PC-3 (cell line): Measurements from ENCODE around the gene HIVEP3. TPM values are rescaled to one million over a fixed set of nuclear protein-coding genes. Genes with fewer than 3 reads are reported as not detected.
A peak's percentile ranks its signal among the peaks of the same experiment; 100 is the strongest.

Experiments
- ATAC-seq: fragments of 200-7000 bp; cut with Tn5 transposase; 2 replicates; pipeline ENCODE4 v1.9.1; 2020; ENCODE audit warnings: mild to moderate bottlenecking, moderate library complexity
- BruUV-seq: library from RNA; stranded (reverse); fragments of 400-500 nt; replicated peaks from 2 replicates; lab custom pipeline; 2021; lab: Mats Ljungman, UMichigan
- CTCF ChIA-PET: fragments of 300-600 bp; sonication (Branson Sonifier 250); formaldehyde crosslinking; loops from one replicate; lab custom pipeline; 2022; ENCODE audit warnings: antibody characterized with exemption; lab: Charles Lee
- POLR2A ChIA-PET: fragments of 300-600 bp; sonication (Branson Sonifier 250); formaldehyde crosslinking; loops from one replicate; lab custom pipeline; 2022; ENCODE audit warnings: antibody characterized with exemption; ENCODE audit not compliant: unreplicated experiment; lab: Charles Lee
- DNase-seq: peaks from one replicate; pipeline ENCODE4 v3.0.0-alpha.2; 2015
- H2AFZ ChIP-seq: fragments of 300-600 bp; sonication (generic); 2 replicates; pipeline ENCODE4 v1.6.0; 2016; ENCODE audit warnings: antibody characterized with exemption, low read length
- H3F3A ChIP-seq: fragments of 300-600 bp; sonication (generic); one replicate; pipeline ENCODE4 v1.6.0; 2017; ENCODE audit warnings: antibody characterized with exemption, low read length, control low read depth, mild to moderate bottlenecking; ENCODE audit not compliant: unreplicated experiment
- H3K27ac ChIP-seq: fragments of 300-600 bp; sonication (generic); 2 replicates; pipeline ENCODE4 v1.5.1; 2016; ENCODE audit warnings: mild to moderate bottlenecking, low read length
- H3K27me3 ChIP-seq: fragments of 300-600 bp; sonication (generic); 2 replicates; pipeline ENCODE4 v1.6.1; 2016; ENCODE audit warnings: low read length, mixed read lengths
- H3K36me3 ChIP-seq: fragments of 300-600 bp; sonication (generic); 2 replicates; pipeline ENCODE4 v1.6.1; 2016; ENCODE audit warnings: low read depth, mixed run types, low read length, mixed read lengths
- H3K4me1 ChIP-seq: fragments of 300-600 bp; sonication (generic); 2 replicates; pipeline ENCODE4 v1.5.1; 2016; ENCODE audit warnings: low read length; ENCODE audit not compliant: insufficient read depth
- H3K4me2 ChIP-seq: fragments of 300-600 bp; sonication (generic); 2 replicates; pipeline ENCODE4 v1.6.0; 2016; ENCODE audit warnings: low read length
- H3K4me3 ChIP-seq: fragments of 300-600 bp; sonication (generic); 2 replicates; pipeline ENCODE4 v1.5.1; 2016; ENCODE audit warnings: mild to moderate bottlenecking, low read length, mixed read lengths
- H3K79me2 ChIP-seq: fragments of 300-600 bp; sonication (generic); 2 replicates; pipeline ENCODE4 v1.6.1; 2017; ENCODE audit warnings: low read length, mixed read lengths
- H3K9ac ChIP-seq: fragments of 300-600 bp; sonication (generic); 2 replicates; pipeline ENCODE4 v1.6.0; 2016; ENCODE audit warnings: mild to moderate bottlenecking, low read length
- H3K9me2 ChIP-seq: fragments of 300-600 bp; sonication (generic); replicated peaks from 2 replicates; pipeline ENCODE4 v1.6.1; 2016; ENCODE audit warnings: mixed run types, low read length, mixed read lengths
- H3K9me3 ChIP-seq: fragments of 300-600 bp; sonication (generic); 2 replicates; pipeline ENCODE4 v1.6.1; 2016; ENCODE audit warnings: low read length, mixed read lengths
- H4K20me1 ChIP-seq: fragments of 300-600 bp; sonication (generic); 2 replicates; pipeline ENCODE4 v1.6.1; 2016; ENCODE audit warnings: low read length, mixed read lengths
- CTCF ChIP-seq: fragments of 300-600 bp; sonication (generic); conservative IDR thresholded peaks from 2 replicates; pipeline ENCODE4 v1.5.1; 2017; ENCODE audit warnings: antibody characterized with exemption, low read depth, mild to moderate bottlenecking, low read length
- EZH2 ChIP-seq: fragments of 300-600 bp; sonication (generic); IDR thresholded peaks from one replicate; pipeline ENCODE4 v1.6.1; 2017; ENCODE audit warnings: antibody characterized with exemption, mild to moderate bottlenecking, low read length; ENCODE audit not compliant: unreplicated experiment
- EZH2phosphoT487 ChIP-seq: fragments of 300-600 bp; sonication (generic); IDR thresholded peaks from 2 replicates; pipeline ENCODE4 v1.6.1; 2018; ENCODE audit warnings: mild to moderate bottlenecking, antibody characterized with exemption, low read length, borderline replicate concordance
- intact Hi-C: fragments of 100-400 bp; cut with micrococcal nuclease; formaldehyde crosslinking; loops from 2 replicates; pipeline ENCODE4 v1.9.0; 2023
- total RNA-seq: library from RNA; depleted of rRNA; stranded (reverse); fragments of >200 nt; gene quantifications from 2 replicates; pipeline ENCODE4 v1.2.3, GENCODE V29; 2014

HIVEP3 gene
- total RNA-seq, 1 experiment from 2014 or later, result 9.8 TPM

DNA sequence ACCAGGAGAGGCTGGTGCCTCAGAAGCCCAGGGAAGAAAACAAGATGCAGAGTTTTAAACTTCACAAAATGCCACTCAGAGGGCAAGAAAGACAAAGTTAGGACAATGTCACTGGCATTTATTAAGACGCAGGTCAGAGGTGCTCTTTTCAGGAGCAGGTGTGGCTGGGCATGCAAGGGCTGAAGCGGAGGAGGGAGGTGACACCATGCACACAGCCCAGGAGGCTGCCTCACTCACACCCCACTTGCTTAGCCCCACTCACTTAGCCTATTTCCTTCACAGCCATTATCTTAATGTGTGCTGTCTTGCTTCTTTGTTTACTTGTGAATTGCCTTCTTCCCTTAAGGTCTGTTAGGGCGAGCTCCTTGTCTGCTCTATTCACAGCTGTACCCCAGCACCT, 17.2 kb downstream of the HIVEP3 start:
- peak overlapping the region; percentile 78 for H3K4me2 ChIP-seq
- no peaks in the 10 kb centered on the region for H3K9me3 ChIP-seq
- DNase-seq (no peak), ATAC-seq (peak; percentile 7)
- H3F3A ChIP-seq, result no peaks in the 10 kb centered on the region
- peaks cover 93% of the 10 kb centered on the region for H3K79me2 ChIP-seq
- no peaks in the 10 kb centered on the region for H4K20me1 ChIP-seq
- peaks cover 55% of the 10 kb centered on the region for H3K4me1 ChIP-seq
- no peaks in the 10 kb centered on the region for H3K36me3 ChIP-seq
- H2AFZ ChIP-seq, result no peak overlapping the region
- H3K4me3 ChIP-seq, result no peak overlapping the region
- BruUV-seq, result no TSS peak
- H3K27ac ChIP-seq, result peak overlapping the region; percentile 80
- peak overlapping the region; percentile 47 for H3K9ac ChIP-seq
- POLR2A ChIA-PET, result interaction anchor here (0.8 kb wide), 1 partner anchor 111 kb away, joined by 4 read pairs; no protein-coding TSS in a partner anchor
- CTCF ChIA-PET, result no interaction called here
- TF ChIP-seq EZH2 (no peak), CTCF (no peak), EZH2phosphoT487 (no peak)
- H3K27me3 ChIP-seq, result no peaks in the 10 kb centered on the region
- intact Hi-C loops, result loop anchor here (5.0 kb wide), 2 partner anchors 39 to 59 kb away; no protein-coding TSS in a partner anchor
- H3K9me2 ChIP-seq, result no peaks in the 10 kb centered on the region

GRCh38 chr1:41900603-41901444, 17.9 kb downstream of the HIVEP3 start:
- DNase-seq, result peak; percentile 92
- no peaks in the 10 kb centered on the region for H3K9me3 ChIP-seq
- peak overlapping the region; percentile 47 for H3K9ac ChIP-seq
- no peaks in the 10 kb centered on the region for H3K27me3 ChIP-seq
- no peaks in the 10 kb centered on the region for H3K36me3 ChIP-seq
- BruUV-seq, result no TSS peak
- H3K4me3 ChIP-seq, result peak overlapping the region; percentile 36
- no peaks in the 10 kb centered on the region for H3F3A ChIP-seq
- H3K4me2 ChIP-seq, result peak overlapping the region; percentile 78
- TF ChIP-seq CTCF (no peak), EZH2phosphoT487 (no peak), EZH2 (no peak)
- ChIA-PET POLR2A (interaction anchor here (0.5 to 0.8 kb wide), 2 partner anchors 111 to 135 kb away, joined by 4 read pairs; no protein-coding TSS in a partner anchor), CTCF (no interaction called here)
- no peaks in the 10 kb centered on the region for H4K20me1 ChIP-seq
- H3K4me1 ChIP-seq, result peaks cover 62% of the 10 kb centered on the region
- peak; percentile 88 for ATAC-seq
- H3K27ac ChIP-seq, result peak overlapping the region; percentile 80
- no peaks in the 10 kb centered on the region for H3K9me2 ChIP-seq
- peaks cover 94% of the 10 kb centered on the region for H3K79me2 ChIP-seq
- H2AFZ ChIP-seq, result no peak overlapping the region
- intact Hi-C loops, result loop anchor here (5.0 kb wide), 2 partner anchors 39 to 59 kb away; no protein-coding TSS in a partner anchor
